GM19023 (cell line): ENCODE results near the gene GIN1.
A peak's percentile ranks its signal among the peaks of the same experiment; 100 is the strongest.
"Not testable (repeated sequence)": the region's sequence is repeated elsewhere in the genome, so short reads cannot be mapped to it uniquely, and the experiment has no call there.

Experiments
- ATAC-seq: cut with Tn5 transposase; IDR thresholded peaks from one replicate; pipeline ENCODE4 v1.9.1; 2021; ENCODE audit warnings: mild to moderate bottlenecking, moderate library complexity; ENCODE audit not compliant: unreplicated experiment

The GIN1 gene, protein sequence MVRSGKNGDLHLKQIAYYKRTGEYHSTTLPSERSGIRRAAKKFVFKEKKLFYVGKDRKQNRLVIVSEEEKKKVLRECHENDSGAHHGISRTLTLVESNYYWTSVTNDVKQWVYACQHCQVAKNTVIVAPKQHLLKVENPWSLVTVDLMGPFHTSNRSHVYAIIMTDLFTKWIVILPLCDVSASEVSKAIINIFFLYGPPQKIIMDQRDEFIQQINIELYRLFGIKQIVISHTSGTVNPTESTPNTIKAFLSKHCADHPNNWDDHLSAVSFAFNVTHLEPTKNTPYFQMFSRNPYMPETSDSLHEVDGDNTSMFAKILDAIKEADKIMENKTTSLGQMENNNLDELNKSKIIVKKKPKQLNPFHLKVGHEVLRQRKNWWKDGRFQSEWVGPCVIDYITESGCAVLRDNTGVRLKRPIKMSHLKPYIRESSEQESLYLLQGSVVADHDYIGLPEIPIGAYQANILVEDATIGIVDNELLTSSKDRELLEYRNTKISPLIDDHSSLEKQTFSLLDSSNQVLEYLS

DNA sequence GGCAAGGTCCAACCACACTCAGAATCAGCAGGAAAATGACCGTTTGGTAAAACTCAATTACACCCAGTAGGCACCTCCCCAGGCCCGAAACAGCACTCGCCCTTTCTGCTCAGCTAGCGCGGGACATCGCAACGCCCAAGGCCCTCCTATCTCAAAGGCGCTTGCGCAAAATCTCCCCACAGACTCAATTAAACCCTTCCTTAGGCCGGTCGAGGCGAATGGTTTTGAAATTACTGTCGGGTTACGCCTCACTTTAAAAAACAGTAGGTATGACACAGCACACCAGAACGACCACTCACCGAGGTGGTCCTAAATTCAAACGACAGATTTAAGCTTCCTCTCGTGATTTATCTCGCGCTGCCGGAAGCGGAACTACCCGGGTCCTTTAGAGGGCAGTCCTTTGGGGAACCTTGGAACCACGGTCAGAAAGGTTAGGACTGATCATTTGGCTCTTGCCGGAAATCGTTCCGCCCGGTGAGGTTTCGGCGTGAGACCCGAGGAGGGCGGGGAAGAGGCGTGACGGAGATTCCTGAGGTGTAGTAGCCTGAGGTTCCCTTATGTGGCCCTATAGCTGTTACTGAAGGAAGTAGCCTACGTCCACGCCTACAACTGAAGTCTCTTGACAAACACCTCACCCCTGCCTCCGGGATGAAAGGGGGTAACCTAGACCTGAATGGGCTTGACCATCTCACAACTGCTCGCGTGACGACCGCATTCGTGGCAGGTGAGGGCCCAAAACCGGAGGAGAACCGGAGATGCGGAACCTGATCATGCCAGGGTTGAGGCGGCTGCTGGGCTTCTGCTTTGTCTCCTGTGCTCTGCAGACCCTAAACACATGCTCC is at the start of gene GIN1, which contains the start of gene PPIP5K2:
GIN1 (minus strand) TSS at position 374 of the 842 bp plus-strand sequence. CDS start 11,431 bp downstream, outside the sequence.
PPIP5K2 (plus strand) TSS at position 537 of the 842 bp plus-strand sequence. CDS start 9,289 bp downstream, outside the sequence.
- ATAC-seq = peak; percentile 91

DNA sequence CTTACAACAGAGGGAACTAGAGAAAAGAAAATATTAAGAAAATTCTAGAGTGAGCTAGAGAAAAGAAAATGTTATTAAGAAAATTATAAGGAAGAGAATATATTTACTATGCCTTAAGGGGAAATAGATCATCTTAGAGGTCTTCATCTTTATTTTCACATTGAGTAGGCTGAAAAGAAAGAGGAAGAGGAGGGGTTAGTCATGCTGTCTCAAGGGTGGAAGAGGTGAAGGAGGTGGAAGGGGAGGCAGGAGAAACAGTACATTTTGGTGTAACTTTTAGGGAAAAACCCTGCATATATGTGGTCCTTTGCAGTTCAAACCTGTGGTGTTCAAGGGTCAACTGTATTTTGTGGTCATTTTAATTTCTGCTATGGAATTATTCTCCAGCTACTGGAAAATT is 46.8 kb upstream of the GIN1 start:
- no peak for ATAC-seq

DNA sequence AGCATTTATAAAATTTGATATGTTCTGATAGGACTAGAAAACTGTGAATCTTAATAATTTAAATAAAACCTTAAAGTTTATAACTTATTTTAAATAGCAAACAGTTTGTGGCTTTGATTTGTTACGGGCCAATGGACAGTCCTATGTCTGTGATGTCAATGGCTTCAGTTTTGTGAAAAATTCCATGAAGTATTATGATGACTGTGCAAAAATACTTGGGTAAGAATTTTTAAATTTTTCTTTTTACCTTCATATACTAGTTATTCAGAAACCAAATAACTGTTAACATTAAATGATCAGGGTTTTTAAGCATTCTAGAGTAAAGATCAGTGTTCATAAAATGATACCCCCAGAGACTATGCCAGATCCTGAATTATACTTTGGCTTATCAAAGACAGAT is 31.2 kb upstream of the GIN1 start:
- ATAC-seq = no peak

DNA sequence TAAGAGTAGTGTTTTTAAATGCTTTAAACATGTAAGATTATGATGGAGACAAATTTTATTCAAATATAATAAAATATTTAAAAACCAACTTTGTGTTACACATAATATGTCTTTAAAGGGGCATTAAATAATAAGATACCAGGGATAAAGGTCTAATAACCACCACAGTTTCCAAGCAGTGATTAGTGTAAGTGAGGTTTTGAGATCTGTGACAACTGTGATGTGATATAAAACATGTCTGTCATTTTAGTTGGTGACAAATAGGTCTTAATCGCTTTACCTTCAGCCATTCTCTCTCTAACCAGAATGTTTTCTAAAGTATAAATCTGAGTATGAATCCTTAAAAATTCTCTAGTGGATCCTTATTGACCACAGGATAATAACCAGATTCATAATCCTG is 28.3 kb upstream of the GIN1 start:
- ATAC-seq = no peak

DNA sequence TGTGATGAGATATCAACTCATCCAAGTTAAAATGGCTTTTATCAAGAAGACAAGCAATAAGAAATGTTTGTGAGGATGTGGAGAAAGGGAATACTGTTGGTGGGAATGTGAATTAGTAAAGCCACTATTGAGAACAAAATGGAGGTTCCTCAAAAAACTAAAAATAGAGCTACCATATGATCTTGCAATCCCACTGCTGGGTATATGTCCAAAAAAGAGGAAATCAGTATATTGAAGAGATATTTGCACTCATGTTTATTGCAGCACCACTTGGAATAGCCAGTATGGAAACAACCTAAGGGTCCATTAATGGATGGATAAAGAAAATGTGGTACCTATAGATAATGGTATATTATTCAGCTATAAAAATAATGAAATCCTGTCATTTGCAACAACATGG is 25.3 kb upstream of the GIN1 start:
- no peak for ATAC-seq

DNA sequence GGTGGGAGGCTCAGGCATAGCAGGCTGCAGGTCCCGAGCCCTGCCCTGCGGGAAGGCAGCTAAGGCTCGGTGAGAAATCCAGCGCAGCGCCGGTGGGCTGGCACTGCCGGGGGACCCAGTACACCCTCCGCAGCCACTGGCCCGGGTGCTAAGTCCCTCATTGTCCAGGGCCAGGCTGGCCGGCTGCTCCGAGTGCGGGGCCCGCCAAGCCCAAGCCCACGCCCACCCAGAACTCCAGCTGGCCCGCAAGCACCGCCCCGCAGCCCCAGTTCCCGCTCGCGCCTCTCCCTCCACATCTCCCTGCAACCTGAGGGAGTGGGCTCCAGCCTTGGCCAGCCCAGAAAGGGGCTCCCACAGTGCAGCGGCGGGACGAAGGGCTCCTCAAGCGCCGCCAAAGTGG is 22.2 kb upstream of the GIN1 start:
- ATAC-seq = not testable (repeated sequence)

DNA sequence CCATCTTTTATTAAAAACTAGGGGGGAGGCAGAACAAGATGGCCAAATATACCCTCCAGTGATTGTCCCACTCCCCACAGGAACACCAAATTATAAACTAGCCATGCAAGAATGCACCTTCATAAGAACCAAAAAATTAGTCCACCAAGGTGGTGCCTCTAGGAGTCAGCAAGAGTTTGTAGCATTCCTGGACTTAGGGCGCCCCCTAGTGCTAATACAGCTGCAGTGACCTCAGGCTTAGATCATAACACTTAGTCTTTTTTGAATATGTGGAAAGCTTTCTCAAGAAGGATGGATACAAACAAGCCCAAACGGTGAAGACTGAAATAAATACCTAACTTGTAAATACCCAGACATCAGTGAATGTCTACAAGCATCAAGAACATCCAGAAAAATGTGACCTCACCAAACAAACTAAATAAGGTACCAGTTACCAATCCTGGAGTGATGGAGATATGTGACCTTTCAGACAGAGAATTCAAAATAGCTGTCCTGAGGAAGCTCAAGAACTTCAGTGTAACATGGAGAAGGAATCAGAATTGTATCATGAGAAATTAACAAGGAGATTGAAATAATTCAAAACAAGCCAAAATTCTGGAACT is 19.4 kb upstream of the GIN1 start:
- peak; percentile 99 for ATAC-seq

DNA sequence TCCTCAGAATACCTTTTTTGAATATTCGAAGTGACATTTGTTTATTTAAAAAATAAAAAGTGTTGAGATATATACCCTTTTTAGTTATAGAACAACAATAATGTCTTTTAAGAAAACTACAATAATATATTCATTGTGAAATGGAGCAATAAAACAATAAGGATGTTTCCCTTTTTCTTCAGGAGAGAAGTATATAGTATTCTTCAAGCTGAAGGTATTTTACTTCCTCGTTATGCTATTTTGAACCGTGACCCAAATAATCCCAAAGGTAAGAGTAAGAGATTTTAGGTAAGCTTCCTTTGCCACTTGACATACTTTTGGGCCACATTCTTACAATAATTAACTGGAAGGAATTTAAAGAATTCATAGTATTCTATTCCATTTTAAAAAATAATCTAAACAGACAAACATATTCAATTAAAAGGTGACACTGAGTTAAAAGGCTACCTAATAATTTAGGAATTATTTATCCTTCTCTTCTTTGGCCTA is 18.3 kb upstream of the GIN1 start:
- no peak for ATAC-seq

DNA sequence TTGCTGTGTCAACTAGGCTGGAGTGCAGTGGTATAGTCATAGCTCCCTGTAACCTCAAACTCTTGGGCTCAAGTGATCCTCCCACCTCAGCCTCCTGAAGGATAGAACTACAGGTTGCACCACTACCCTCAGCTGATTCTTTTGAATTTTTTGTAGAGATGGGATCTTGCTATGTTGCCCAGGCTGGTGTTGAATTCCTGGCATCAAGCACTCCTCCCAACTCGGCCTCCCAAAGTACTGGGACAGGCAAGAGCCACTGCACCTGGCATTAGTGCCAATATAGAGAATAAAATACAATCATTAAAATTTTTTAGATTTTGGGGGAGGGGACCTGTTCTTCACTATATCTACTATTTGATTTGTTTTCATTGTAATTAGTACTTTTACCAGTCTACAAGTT is 15.5 kb upstream of the GIN1 start:
- ATAC-seq = no peak

DNA sequence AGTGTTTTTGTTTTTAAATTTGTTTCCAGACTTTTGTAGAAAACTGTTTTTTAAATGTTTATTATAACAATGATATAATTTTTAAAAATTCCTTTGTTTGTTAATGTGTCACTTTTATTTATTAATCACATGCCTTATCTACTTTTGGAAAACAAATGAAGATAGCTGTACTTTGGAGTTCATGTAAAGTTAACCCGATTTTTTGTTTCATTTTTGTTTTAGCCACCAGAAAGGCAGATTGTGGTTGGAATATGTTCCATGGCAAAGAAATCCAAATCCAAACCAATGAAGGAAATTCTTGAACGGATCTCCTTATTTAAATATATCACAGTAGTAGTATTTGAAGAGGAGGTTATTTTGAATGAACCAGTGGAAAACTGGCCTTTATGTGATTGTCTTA is 13.3 kb upstream of the GIN1 start:
- ATAC-seq = no peak

DNA sequence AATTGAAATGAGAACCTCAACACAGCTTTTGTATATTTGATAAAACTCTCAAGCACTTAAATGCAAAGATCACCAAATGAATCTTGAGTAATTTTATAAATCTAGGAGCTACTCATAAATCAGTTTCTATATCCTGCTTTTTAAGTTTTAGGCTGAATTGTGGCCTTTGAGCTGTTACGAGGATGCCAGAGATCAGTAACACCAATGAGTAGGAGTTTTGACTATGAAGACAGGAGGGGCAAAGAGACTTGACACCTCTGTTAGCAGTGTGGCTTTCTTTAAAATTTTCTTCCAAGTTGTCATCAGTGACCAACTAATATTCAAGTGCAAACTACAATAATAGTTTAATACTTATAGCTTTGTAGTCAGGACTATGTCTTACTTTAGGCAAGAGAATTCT is 12.7 kb upstream of the GIN1 start:
- ATAC-seq = no peak

DNA sequence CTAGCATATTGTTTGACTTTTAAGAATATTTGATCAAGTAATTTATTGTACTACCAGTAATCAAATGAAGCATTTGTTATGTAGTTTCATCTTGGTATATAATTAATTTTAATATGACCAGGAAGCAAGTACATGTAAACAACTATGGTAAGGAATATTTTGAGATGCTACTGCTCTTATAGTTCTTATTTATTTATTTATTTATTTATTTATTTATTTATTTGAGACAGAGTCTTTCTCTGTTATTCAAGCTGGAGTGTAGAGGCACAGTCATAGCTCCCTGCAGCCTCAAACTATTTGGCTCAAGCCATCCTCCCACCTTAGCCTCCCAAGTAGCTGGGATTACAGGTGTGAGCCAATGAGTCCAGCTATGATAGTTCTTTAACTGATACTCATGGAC is 8.3 kb upstream of the GIN1 start:
- ATAC-seq = no peak

DNA sequence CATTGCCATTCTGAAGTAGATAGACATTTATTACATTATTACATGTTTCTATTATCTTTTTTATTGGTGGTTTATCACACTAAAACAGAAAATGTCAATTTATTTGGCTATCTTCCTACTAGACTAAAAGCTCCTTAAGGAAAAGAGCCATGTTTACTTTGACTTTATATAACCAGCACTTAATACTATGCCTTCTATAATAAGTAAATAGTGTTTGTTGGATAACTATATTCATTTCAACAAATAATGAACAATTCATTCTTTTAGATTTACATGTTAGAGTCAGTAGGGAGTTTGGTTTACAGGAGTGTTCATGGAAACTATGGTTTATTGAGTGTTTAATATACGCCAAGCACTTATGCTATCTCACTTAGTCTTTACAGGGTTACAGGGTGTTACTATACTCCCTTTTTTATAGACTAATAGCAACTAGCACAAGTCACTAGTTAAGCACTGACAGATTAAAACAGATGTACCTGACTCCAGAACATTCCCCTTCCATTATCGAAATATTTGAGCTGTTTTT is 7.4 kb upstream of the GIN1 start:
- no peak for ATAC-seq

DNA sequence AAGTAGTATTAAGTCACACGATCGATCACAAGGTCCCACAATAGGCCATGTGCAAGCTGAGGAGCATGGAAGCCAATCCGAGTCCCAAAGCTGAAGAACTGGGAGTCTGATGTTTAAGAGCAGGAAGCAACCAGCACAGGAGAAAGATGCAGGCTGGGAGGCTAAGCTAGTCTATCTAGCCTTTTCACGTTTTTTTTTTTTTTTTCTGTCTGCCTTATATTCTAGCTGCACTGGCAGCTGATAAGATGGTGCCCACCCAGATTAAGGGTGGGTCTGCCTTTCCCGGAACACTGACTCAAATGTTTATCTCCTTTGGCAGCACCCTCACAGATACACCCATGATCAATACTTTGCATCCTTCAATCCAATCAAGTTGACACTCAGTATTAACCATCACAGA is 6.6 kb upstream of the GIN1 start:
- no peak for ATAC-seq

DNA sequence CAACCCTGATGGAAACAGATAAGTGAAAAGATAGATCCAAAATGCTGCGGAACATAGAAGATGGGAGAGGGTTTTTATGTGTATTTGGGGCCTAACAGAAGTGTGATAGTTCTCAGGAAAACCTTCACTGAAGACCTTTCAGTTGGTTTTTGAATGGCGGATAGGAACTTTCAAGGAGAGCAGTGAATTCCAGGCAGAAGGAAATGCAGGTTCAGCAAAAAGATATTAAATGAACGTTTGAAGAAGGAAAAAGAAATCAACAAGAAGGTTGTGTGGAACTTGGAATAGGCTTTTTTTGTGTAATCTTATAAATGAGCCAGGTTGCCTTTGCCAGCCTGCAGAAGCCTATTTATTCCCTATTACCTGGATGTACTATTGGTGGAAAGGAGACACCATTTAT is 2.3 kb upstream of the GIN1 start:
- no peak for ATAC-seq

DNA sequence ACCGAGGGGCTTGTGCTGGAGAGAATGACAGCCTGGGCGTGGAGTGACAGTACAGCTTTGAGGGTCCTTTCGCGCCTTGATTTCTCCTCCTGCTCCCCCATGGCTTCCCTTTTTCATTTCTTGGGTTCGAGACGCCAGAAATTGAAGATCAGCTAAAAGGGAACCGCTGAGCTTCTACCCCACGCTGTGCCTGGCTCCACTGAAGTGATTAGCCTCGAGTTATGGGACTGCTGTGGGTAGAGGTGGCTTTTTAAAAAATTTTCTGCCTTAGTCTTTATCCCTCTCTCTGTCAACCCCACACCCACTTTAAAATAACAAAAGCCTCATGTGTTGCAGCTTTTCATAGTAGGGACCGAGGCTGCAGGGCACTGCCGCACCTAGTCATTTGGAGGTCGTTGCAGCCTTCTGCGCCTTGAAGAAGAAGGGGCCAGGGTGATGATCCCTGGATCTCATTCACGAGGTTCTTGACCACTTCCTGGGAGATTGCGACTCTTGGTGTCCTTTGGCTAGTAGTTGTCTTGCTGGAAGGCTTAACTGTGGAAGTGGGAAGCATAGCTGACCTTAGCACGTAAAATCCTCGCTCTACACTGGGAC is 766 bp upstream of the GIN1 start:
- ATAC-seq = peak; percentile 1

DNA sequence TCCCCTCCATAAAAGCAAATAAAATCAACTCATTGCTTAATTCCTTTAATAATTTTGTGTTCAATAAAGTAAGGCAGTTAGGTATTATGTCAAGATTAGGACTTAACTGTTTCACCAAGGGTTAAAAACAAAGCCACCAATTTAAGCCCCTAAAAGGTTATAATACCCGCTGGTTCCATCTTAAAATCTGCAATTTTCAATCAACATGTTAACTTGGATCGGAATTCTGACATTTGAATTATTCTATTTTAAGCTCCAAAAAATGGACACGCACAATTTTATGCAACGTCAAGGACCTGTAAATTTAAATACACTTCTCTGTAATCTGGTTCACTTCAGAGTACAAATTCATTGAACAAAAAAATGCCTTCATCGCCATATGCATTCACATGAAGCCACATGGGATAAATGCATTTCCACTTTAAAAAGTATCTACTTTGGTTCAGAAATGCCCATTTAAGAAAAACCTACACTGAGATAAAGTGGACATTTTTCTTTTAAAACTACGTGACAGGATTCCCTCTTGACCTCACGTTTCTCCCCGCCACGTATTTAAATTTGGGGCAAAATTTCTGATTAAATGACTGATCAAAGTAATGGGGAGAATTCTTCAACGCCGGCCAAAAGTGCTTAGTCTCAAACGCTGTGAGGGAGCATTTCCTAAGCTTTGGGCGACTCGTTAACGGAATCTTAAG is 721 bp downstream of the GIN1 start:
- ATAC-seq = no peak

DNA sequence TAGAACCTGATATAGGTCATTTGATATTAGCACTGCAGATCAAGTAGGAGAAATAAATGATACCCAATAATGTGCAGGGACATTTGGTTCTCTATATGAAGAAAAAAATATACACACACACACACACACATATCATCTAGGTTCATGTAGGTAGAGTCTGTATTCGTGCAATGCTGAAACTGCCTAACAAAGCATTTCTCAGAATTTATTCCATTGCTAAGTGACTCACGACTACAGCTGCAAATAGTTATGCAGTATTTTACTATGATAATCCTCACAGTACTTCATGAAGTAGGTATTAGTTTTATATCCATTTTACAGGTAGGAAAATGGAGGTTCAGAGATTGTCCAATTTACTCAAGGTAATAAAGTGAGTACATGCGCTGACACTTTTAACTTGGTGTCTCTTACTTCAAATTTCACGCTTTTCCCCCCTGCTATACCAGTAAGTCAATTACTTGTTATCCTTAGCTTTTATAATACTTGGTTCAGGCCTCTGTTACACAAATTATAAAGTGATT is 2.4 kb downstream of the GIN1 start:
- no peak for ATAC-seq

DNA sequence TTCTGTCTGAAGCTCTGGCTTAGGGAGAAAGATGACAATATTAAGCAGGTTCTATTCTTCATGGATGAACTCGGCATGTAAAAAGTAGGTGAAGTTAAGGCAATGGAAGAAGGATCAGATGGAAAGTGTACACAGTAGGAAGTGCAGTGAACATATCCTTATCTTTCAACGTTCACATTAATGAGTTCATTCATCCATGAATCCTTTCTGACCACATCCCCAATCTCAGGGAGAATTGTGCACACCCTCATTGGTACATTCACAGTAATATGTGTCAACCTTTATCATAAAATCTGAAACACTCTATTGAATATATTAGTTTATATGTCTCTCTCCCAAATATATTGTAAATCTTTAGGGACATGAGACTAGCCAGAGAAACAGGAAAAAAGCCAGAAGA is 5.5 kb downstream of the GIN1 start:
- no peak for ATAC-seq

DNA sequence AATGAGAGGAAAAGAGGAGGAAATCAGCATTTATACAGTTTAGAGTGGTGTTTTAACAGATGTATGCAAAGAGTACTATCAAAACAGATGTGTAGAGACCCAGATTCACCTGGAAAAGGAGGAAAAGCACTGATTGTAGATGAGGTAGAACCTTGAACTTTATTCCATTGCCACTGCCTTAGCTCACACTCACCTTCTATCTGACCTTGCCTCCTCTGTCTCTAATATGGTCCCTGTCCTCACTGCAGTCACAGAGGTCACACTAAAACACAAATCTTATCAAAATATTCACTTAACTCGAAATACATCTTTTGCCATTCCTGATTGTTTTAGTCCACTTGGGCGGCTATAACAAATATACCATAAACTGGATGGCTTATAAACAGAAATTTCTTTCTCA is 7.0 kb downstream of the GIN1 start:
- no peak for ATAC-seq
